Stimulated activated CD4-positive, alpha-beta T cell treated with anti-CD3 and anti-CD28 coated beads, Interleukin-2, amount 100 ng/mL, for 4 hours (primary cell): ENCODE data around the gene FOXE1.

Experiments used
- DNase-seq: peaks from one replicate; pipeline ENCODE4 v3.0.0-alpha.2; 2020; ENCODE audit warnings: low read depth

FOXE1 gene

GRCh38 chr9:97853056-97853843 is at the start of gene FOXE1:
Gene FOXE1 (plus strand): TSS chr9:97853226. CDS start chr9:97853915, 689 bp downstream.
- DNase-seq: no peak

GRCh38 chr9:97804059-97804365 is 49.0 kb upstream of the FOXE1 start:
- no peak for DNase-seq

GRCh38 chr9:97806721-97807120 is 46.3 kb upstream of the FOXE1 start:
- no peak for DNase-seq

- no peak for DNase-seq
Observed at GRCh38 chr9:97807681-97808080, 45.3 kb upstream of the FOXE1 start.

- DNase-seq: no peak
Observed at GRCh38 chr9:97808415-97808814, 44.6 kb upstream of the FOXE1 start.

GRCh38 chr9:97808972-97809371 is 44.1 kb upstream of the FOXE1 start:
- DNase-seq: no peak

GRCh38 chr9:97809666-97810344 is 43.2 kb upstream of the FOXE1 start:
- DNase-seq: no peak

GRCh38 chr9:97811533-97812246 is 41.3 kb upstream of the FOXE1 start:
- no peak for DNase-seq

- DNase-seq: no peak
Observed at GRCh38 chr9:97812247-97812543, 40.8 kb upstream of the FOXE1 start.

GRCh38 chr9:97813072-97813471 is 40.0 kb upstream of the FOXE1 start:
- DNase-seq: no peak

GRCh38 chr9:97819735-97820134 is 33.3 kb upstream of the FOXE1 start:
- DNase-seq: no peak

GRCh38 chr9:97820373-97820772 is 32.7 kb upstream of the FOXE1 start:
- no peak for DNase-seq

GRCh38 chr9:97830884-97831829 is 21.9 kb upstream of the FOXE1 start:
- no peak for DNase-seq

GRCh38 chr9:97831843-97832636 is 21.0 kb upstream of the FOXE1 start:
- DNase-seq: no peak

GRCh38 chr9:97840521-97840920 is 12.5 kb upstream of the FOXE1 start:
- DNase-seq: no peak

- no peak for DNase-seq
Observed at GRCh38 chr9:97842960-97843359, 10.1 kb upstream of the FOXE1 start.

GRCh38 chr9:97845130-97845529 is 7.9 kb upstream of the FOXE1 start:
- DNase-seq: no peak

GRCh38 chr9:97845763-97846162 is 7.3 kb upstream of the FOXE1 start:
- no peak for DNase-seq

- DNase-seq: no peak
Observed at GRCh38 chr9:97846347-97846746, 6.7 kb upstream of the FOXE1 start.

GRCh38 chr9:97847474-97848214 is 5.4 kb upstream of the FOXE1 start:
- DNase-seq: no peak

- DNase-seq: no peak
Observed at GRCh38 chr9:97848215-97848479, 4.9 kb upstream of the FOXE1 start.
